Spleen (tissue), 11 donors: ENCODE data around the gene CDK14. TPM values are rescaled to one million over a fixed set of nuclear protein-coding genes. Genes with fewer than 3 reads are reported as not detected.

Experiments
- DNase-seq: peaks from one replicate; pipeline ENCODE4 v3.0.0-alpha.2; 2020
- H3K27ac ChIP-seq, 8 donors: fragments of 200-600 bp; sonication (generic) in 7 of 8; 1 replicate in 4 of 8; 2 replicates in 4 of 8; pipeline versions ENCODE4 v1.5.0 to v1.8.0; 2016 to 2021; ENCODE audit warnings: inconsistent platforms in 4 of 8, mild to moderate bottlenecking in 4 of 8, moderate library complexity in 1 of 8
- H3K27me3 ChIP-seq, 7 donors: fragments of 200-600 bp; sonication (generic) in 6 of 7; replicated peaks in 1 of 7; 1 replicate in 4 of 7; 2 replicates in 3 of 7; pipeline versions ENCODE4 v1.5.0 to v1.8.0; 2016 to 2021; ENCODE audit warnings: inconsistent platforms in 3 of 7, mild to moderate bottlenecking in 1 of 7
- H3K36me3 ChIP-seq, 6 donors: fragments of 200-600 bp; sonication (generic) in 5 of 6; 1 replicate in 4 of 6; 2 replicates in 2 of 6; pipeline versions ENCODE4 v1.5.0 to v1.8.0; 2016 to 2021; ENCODE audit warnings: inconsistent platforms in 2 of 6
- H3K4me1 ChIP-seq, 6 donors: fragments of 200-600 bp; sonication (generic) in 5 of 6; 1 replicate in 3 of 6; 2 replicates in 3 of 6; pipeline versions ENCODE4 v1.5.0 to v1.8.0; 2016 to 2021; ENCODE audit warnings: inconsistent platforms in 3 of 6
- H3K4me3 ChIP-seq, 8 donors: fragments of 200-600 bp; sonication (generic) in 7 of 8; 1 replicate in 4 of 8; 2 replicates in 4 of 8; pipeline versions ENCODE4 v1.5.0 to v1.8.0; 2016 to 2021; ENCODE audit warnings: inconsistent platforms in 4 of 8, mild to moderate bottlenecking in 4 of 8, moderate library complexity in 2 of 8
- H3K9me3 ChIP-seq, 8 donors: fragments of 200-600 bp; sonication (generic) in 7 of 8; 1 replicate in 4 of 8; 2 replicates in 4 of 8; pipeline versions ENCODE4 v1.5.0 to v1.8.0; 2016 to 2021; ENCODE audit warnings: inconsistent platforms in 4 of 8
- CTCF ChIP-seq, 11 experiments: fragments of 200-600 bp in 7 of 11; fragments of 450-650 bp in 4 of 11; sonication (generic) in 4 of 11; IDR thresholded peaks in 8 of 11; conservative IDR thresholded peaks in 3 of 11; 1 replicate in 7 of 11; 2 replicates in 4 of 11; pipeline versions ENCODE4 v1.4.0 to v1.8.0; 2016 to 2021; ENCODE audit warnings: antibody characterized with exemption in 11 of 11, inconsistent platforms in 4 of 11, mild to moderate bottlenecking in 1 of 11
- POLR2A ChIP-seq, 3 donors: fragments of 450-650 bp; IDR thresholded peaks; one replicate each; pipeline ENCODE4 v1.5.1; 2017; ENCODE audit warnings: antibody characterized with exemption in 3 of 3, mild to moderate bottlenecking in 1 of 3
- POLR2AphosphoS5 ChIP-seq, 3 donors: sonication (generic); formaldehyde crosslinking; IDR thresholded peaks; one replicate each; pipeline ENCODE4 v1.5.1; 2017; ENCODE audit warnings: antibody characterized with exemption in 3 of 3
- WGBS, 5 donors: extraction: QIAGEN DNeasy Blood & Tissue Kit in 3 of 5; methylation state at CpG; one replicate each; pipeline versions ENCODE4 v1.1.5 to v1.1.7; 2013 to 2018; 5-methylcytosine and 5-hydroxymethylcytosine counted together
- intact Hi-C: fragments of 100-400 bp; cut with DNase I; formaldehyde crosslinking; loops from one replicate; pipeline ENCODE4 v1.15.0; 2023; ENCODE audit warnings: low total_unique reads
- polyA plus RNA-seq, 3 donors: library from polyadenylated mRNA; stranded (reverse); fragments of 200-250 nt; gene quantifications; one replicate each; pipeline ENCODE4 v1.2.1, GENCODE V29; 2013
- total RNA-seq, 7 donors: library from RNA; depleted of rRNA in 3 of 7; stranded (reverse); fragments of >200 nt in 3 of 7; fragmentation: NEBNext Ultra II Directional in 4 of 7; extraction: Animal tissue kit (Norgen Biotek cat#: 25700) in 4 of 7; gene quantifications; one replicate each; pipeline versions ENCODE4 v1.1.0 to v1.2.1, GENCODE V29; 2016 to 2021
- donor health status: healthy with polysubstance abuse.
- donor health status: DM: no; HTN: no; CAD: no; lungs with moderate emphysema.
- donor health status: DM: no; HTN: no; CAD: no.
- donor health status: Bipolar disorder and iron deficiency.
- donor health status: healthy.
- donor health status: DM: no; HTN: no; CAD: no.
- donor health status: DM: yes; HTN: yes; CAD: no.

The CDK14 gene
- total and polyA plus RNA-seq, 10 donors, result 6.6 to 109 (median 51.2) TPM

DNA sequence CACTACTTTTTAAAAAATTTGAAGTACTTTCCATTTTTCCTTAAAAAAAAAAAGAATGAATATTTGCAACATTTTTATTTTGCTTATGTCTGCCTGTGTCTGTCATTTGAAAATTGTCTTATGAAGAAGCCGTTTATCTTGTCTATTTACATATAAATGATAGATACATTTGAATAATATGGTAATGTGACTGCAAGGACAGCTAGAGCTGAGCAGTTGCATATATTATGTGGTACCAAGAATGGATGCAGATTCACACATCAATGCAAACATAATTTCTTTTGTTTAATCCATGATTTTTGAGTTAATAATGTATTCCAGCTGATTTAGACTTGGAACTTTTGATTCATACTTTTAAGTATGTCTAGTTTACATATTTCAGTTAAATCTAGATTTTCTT, 268.0 kb downstream of the CDK14 start:
- intact Hi-C loops, result no loop called here
- H3K4me1 ChIP-seq, result no peaks in the 10 kb centered on the region
- H3K36me3 ChIP-seq, result peaks cover 0 to 1% (median 0%) of the 10 kb centered on the region in 6 donors
- no peak for DNase-seq
- WGBS, 5 donors, result 82 to 91% (median 87%) methylated on average over 1 of the region's 1 CpG
- no peaks in the 10 kb centered on the region for H3K9me3 ChIP-seq
- H3K4me3 ChIP-seq, result no peak overlapping the region
- no peak overlapping the region for H3K27ac ChIP-seq
- no peaks in the 10 kb centered on the region for H3K27me3 ChIP-seq
- TF ChIP-seq CTCF (IDR thresholded peaks at IDR 0.05 in 8 of 11, conservative IDR thresholded peaks at IDR 0.05 in 3 of 11) (no peak), POLR2A (IDR thresholded peaks at IDR 0.05) (no peak), POLR2AphosphoS5 (IDR thresholded peaks at IDR 0.05) (no peak)

DNA sequence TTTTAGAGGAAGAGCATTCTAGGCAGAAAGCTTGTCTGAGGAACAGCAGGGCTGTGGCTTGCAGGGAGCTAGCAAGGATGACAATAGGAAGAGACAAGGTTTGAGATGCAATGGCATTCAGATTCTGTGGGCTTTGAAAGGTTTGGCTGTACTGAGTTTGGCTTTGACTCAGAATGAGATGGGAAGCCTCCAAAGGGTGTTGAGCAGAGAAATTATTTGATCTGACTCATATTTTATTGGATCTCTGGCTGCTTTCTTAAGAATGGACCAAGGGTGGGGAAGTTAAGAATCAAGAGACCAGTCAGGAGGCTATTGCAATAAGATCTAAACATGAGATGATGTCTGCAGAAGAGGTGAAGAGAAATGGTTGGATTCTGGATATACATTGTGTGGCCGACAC, 273.2 kb downstream of the CDK14 start:
- H3K36me3 ChIP-seq, result peaks cover 0 to 11% (median 3%) of the 10 kb centered on the region in 6 donors
- no peak overlapping the region for H3K27ac ChIP-seq
- intact Hi-C loops, result no loop called here
- no peak for DNase-seq
- TF ChIP-seq POLR2AphosphoS5 (IDR thresholded peaks at IDR 0.05) (no peak), CTCF (IDR thresholded peaks at IDR 0.05 in 8 of 11, conservative IDR thresholded peaks at IDR 0.05 in 3 of 11) (no peak), POLR2A (IDR thresholded peaks at IDR 0.05) (no peak)
- no peaks in the 10 kb centered on the region for H3K27me3 ChIP-seq
- no peaks in the 10 kb centered on the region for H3K4me1 ChIP-seq
- peaks cover 0 to 4% (median 0%) of the 10 kb centered on the region in 8 donors for H3K9me3 ChIP-seq
- no peak overlapping the region for H3K4me3 ChIP-seq
- 93 to 100% (median 95%) methylated on average over 1 of the region's 1 CpG for WGBS, 5 donors

DNA sequence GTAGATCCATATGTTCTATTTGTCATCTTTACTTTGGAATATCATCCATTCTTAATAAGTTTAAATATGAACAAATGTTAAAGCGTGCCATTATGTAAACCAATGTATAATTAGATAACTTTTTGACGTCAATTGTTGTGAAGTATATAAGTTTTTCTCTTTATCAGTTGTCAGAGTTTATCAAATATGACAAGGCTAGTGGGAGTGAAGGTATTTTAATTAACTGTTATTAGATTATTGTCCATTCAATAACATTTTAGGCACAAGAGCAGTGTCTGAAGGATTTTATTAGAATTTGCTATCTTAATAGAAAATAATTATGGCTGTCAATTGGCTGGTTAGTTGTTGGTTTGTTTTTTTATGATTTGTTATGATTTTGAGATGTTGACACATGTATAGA, 280.6 kb downstream of the CDK14 start:
- Histone ChIP-seq H3K4me1 (no peaks in the 10 kb centered on the region), H3K9me3 (no peaks in the 10 kb centered on the region), H3K27ac (no peak overlapping the region), H3K4me3 (no peak overlapping the region), H3K27me3 (no peaks in the 10 kb centered on the region), H3K36me3 (peaks cover 0 to 23% (median 0%) of the 10 kb centered on the region in 6 donors)
- no peak for DNase-seq
- WGBS, 5 donors, result 91 to 97% (median 95%) methylated on average over 2 of the region's 2 CpGs
- intact Hi-C loops, result no loop called here
- TF ChIP-seq CTCF (IDR thresholded peaks at IDR 0.05 in 8 of 11, conservative IDR thresholded peaks at IDR 0.05 in 3 of 11) (no peak), POLR2AphosphoS5 (IDR thresholded peaks at IDR 0.05) (no peak), POLR2A (IDR thresholded peaks at IDR 0.05) (no peak)

DNA sequence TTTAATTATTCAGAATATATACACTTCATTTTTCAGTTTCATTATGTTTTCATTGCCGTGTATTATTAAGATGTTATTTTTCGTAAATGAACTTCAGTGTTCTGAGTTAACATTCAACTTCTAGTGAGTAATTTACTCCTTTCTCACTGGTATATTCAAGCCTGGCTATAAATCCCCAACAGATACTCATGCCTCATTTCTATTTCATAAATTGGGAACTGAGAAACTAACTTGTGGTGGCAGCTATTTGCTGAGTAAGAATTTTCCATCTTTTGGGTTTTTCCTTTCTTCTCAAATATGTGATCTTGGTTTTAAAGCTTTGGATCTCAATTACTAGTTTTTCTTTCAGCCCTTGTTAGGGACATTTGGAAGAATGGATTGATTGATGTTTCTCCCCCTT, 281.1 kb downstream of the CDK14 start:
- no peaks in the 10 kb centered on the region for H3K4me1 ChIP-seq
- H3K27me3 ChIP-seq, result no peaks in the 10 kb centered on the region
- no peaks in the 10 kb centered on the region for H3K9me3 ChIP-seq
- WGBS, 5 donors, result 38 to 46% (median 44%) methylated on average over 2 of the region's 2 CpGs
- no peak for DNase-seq
- no peak overlapping the region for H3K4me3 ChIP-seq
- no peak for TF ChIP-seq POLR2AphosphoS5 (IDR thresholded peaks at IDR 0.05)
- no peak for TF ChIP-seq POLR2A (IDR thresholded peaks at IDR 0.05)
- no peak for TF ChIP-seq CTCF (IDR thresholded peaks at IDR 0.05 in 8 of 11, conservative IDR thresholded peaks at IDR 0.05 in 3 of 11)
- H3K36me3 ChIP-seq, result peaks cover 0 to 23% (median 0%) of the 10 kb centered on the region in 6 donors
- intact Hi-C loops, result no loop called here
- H3K27ac ChIP-seq, result no peak overlapping the region
